HG03060 (cell line): Measurements from ENCODE around the gene DNER.
"Not testable (repeated sequence)": the region's sequence is repeated elsewhere in the genome, so short reads cannot be mapped to it uniquely, and the experiment has no call there.

ENCODE experiments used
- ATAC-seq: cut with Tn5 transposase; IDR thresholded peaks from one replicate; pipeline ENCODE4 v1.9.1; 2021; ENCODE audit warnings: low read depth, moderate number of reproducible peaks; ENCODE audit not compliant: unreplicated experiment

The DNER gene

GRCh38 chr2:229363185-229363814, 351.1 kb downstream of the DNER start:
- ATAC-seq: no peak

GRCh38 chr2:229350883-229351282, 363.5 kb downstream of the DNER start:
- no peak for ATAC-seq

- ATAC-seq: no peak
These were observed 364.1 kb downstream of the DNER start for GRCh38 chr2:229350117-229350805.

GRCh38 chr2:229348128-229348527, 366.2 kb downstream of the DNER start:
- ATAC-seq: no peak

GRCh38 chr2:229346816-229347540, 367.4 kb downstream of the DNER start:
- ATAC-seq: no peak

- ATAC-seq: no peak
These were observed 369.4 kb downstream of the DNER start for GRCh38 chr2:229344955-229345354.

GRCh38 chr2:229344151-229344551, 370.2 kb downstream of the DNER start:
- no peak for ATAC-seq

GRCh38 chr2:229343661-229344060, 370.7 kb downstream of the DNER start:
- ATAC-seq: no peak

GRCh38 chr2:229342376-229342775, 372.0 kb downstream of the DNER start:
- ATAC-seq: no peak

GRCh38 chr2:229340086-229340760, 374.1 kb downstream of the DNER start:
- no peak for ATAC-seq

GRCh38 chr2:229339618-229340017, 374.7 kb downstream of the DNER start:
- no peak for ATAC-seq

- not testable (repeated sequence) for ATAC-seq
These were observed 375.2 kb downstream of the DNER start for GRCh38 chr2:229339171-229339570.

- ATAC-seq: no peak
These were observed 378.4 kb downstream of the DNER start for GRCh38 chr2:229335877-229336346.

GRCh38 chr2:229335330-229335729, 379.0 kb downstream of the DNER start:
- no peak for ATAC-seq

- ATAC-seq: no peak
These were observed 383.4 kb downstream of the DNER start for GRCh38 chr2:229330952-229331351.

- ATAC-seq: no peak
These were observed 394.8 kb downstream of the DNER start for GRCh38 chr2:229319558-229319957.

GRCh38 chr2:229314117-229314516, 400.2 kb downstream of the DNER start:
- no peak for ATAC-seq

- ATAC-seq: no peak
These were observed 400.8 kb downstream of the DNER start for GRCh38 chr2:229313591-229313990.
